GM12873 (cell line): ENCODE results near the gene CLTCL1.

Experiments used
- TF ChIP-seq, protein P1 (sequence below): IDR thresholded peaks from 2 replicates; pipeline ENCODE4 v1.5.1; 2012; ENCODE audit warnings: low read depth, mild to moderate bottlenecking, moderate library complexity, low read length, control low read depth; ENCODE audit not compliant: insufficient read depth; ENCODE audit errors: missing control alignments

The CLTCL1 gene

DNA sequence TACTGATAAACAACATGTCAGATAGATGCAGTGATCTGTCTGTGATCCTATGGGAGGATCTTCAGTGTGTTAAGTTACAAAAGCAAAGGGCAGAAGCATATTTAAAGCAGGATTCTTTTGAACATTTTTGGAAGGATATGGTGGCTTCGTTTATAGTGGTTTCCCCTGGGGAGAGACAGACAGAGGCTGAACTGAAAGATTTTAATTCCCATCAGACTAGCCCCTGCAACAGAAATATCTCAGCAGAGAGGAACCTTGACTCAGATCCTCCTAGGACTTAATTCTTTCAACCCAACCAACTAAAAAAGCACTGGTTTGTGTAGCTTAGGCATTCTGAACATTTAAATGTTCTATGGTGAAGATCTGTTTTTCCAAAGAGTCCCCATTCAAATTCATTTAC, 5.7 kb downstream of the CLTCL1 start:
- TF ChIP-seq, protein P1, sequence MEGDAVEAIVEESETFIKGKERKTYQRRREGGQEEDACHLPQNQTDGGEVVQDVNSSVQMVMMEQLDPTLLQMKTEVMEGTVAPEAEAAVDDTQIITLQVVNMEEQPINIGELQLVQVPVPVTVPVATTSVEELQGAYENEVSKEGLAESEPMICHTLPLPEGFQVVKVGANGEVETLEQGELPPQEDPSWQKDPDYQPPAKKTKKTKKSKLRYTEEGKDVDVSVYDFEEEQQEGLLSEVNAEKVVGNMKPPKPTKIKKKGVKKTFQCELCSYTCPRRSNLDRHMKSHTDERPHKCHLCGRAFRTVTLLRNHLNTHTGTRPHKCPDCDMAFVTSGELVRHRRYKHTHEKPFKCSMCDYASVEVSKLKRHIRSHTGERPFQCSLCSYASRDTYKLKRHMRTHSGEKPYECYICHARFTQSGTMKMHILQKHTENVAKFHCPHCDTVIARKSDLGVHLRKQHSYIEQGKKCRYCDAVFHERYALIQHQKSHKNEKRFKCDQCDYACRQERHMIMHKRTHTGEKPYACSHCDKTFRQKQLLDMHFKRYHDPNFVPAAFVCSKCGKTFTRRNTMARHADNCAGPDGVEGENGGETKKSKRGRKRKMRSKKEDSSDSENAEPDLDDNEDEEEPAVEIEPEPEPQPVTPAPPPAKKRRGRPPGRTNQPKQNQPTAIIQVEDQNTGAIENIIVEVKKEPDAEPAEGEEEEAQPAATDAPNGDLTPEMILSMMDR: no peak

DNA sequence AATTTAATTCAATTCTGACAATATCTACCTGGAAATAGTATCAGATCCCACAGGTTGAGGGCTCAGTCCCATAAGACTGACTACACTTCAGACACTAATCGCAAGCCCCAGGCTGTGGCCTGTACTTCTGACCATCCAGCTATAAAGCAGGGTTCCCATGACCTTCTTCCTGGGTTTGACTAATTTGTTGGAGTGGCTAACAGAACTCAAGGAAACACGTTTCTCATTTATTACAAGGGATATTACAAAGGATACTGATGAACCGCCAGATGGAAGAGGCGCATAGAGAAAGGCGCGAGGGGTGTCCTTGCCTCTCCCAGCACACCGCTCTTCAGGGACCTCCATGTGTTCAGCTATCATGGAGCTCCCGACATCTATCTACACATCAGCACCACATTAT, 13.7 kb downstream of the CLTCL1 start:
- TF ChIP-seq, protein P1: no peak

DNA sequence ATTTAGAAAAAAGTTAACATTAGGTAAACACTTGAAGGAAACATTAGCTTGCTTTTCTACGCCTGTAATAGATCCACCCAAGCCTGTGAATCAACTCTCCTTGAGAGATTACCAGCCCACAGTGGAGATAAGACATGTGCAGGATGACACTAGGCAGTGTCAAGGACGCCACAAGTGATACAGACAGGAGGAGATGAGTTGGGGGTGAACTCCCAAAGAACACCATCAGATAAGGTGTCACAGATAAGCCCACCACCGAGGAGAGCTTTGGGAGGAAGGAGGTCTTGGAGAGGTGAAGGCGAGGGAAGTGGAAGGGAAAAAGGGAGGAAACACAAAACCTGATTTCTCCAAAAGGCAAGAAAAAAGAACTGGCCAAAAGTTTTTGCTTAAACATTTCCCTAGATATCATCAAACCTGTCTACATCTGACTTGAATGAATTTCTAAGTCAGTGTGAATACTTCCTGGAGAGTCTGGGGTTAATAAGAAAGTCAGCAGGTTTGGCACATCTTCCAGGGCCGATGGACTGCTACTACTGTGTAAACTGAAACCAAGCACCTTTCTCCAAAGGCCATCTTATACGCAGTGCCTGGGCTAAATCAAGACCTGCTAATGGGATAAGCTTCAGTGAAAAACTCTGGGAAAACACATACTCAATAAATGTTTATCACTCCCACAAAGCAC, 15.5 kb downstream of the CLTCL1 start:
- TF ChIP-seq, protein P1: no peak

DNA sequence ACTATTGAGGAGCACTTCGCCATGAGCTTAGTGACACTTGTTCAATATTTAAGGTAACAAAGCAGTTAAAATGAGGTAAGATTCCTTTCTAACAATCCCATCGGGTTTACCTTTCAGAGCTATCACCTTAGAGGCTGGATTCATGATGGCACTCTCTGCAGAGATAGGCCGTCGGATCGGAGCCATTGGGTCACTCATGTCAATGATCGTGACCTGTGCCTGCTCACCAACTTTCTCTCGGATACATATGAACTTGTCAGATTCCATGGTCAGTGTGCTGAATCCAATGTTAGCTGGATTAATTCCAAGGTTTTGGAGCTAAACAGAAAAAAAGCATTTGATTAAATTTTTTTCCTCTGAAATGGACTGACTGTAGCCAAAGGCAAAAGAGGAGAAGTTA, 16.0 kb downstream of the CLTCL1 start:
- TF ChIP-seq, protein P1: no peak

DNA sequence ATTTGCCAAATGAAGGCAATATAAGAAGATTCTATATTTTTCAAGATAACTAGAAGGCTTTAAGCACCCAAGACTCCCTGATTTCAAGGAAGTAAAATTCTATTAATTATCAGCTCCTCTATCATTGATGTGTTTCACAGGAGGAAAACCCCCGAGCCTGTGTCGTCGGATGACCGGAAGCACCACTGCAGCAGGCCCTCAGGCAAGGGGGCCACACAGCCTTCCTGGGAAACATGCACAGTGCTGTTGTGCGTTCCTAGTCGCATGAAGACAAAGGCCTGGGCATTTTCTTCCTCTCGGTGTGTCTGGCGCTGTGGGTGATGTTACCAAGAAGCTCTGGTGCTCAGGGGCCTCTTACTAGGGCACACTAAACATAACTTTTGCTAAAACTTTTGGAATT, 16.4 kb downstream of the CLTCL1 start:
- TF ChIP-seq, protein P1: no peak

DNA sequence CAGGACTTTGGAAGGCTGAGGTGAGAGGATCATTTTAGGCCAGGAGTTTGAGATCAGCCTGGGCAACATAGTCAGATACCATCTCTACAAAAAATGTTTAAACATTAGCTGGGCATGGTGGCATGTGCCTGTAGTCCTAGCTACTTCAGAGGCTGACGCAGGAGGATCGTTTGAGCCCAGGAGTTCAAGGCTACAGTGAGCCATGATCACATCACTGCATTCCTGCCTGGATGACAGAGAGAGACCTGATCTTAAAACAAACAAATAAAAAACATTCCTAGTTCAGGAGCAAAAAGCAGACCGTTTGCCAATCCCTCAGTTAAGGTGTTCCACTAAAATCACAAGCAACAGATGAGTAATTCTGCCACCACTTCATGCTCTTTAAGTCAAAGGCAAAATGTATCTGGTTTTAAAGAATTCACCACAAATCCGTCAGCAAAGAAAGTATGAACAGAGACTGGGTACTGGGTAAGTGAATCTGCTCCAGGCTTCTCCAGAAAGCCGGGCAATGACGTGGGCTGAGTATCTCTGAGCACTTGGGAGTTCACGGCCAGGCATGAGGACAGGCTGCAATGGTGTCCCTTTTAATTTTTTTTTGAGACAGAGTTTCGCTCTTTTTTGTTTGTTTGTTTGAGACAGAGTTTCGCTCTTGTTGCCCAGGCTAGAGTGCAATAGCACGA, 19.5 kb downstream of the CLTCL1 start:
- TF ChIP-seq, protein P1: no peak

DNA sequence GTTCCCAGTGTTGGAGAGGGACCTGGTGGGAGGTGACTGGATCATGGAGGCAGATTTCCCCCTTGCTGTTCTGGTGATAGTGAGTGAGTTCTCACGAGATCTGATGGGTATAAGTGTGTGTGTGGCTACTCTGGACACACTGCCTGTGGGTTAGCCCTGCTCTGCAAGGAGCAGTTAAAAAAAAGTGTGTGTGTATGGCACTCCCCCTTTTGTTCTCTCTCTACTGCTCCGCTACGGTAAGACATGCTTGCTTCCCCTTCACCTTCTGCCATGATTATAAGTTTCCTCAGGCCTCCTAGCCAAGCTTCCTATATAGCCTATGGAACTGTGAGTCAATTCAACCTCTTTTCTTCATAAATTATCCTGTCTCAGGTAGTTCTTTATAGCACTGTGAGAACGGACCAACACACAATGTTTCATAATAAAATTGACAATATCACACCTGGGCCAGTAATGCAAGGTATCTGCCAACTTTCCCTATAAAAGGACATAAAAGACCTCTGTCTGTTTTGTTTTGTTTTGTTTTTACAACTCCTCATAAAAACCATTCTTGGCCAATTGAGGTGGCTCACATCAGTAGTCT, 20.2 kb downstream of the CLTCL1 start:
- TF ChIP-seq, protein P1: no peak
